ENCODE data around the gene STK38L. TPM values are rescaled to one million over a fixed set of nuclear protein-coding genes. Genes with fewer than 3 reads are reported as not detected.
A peak's percentile ranks its signal among the peaks of the same experiment; 100 is the strongest.
"Not testable (repeated sequence)": the region's sequence is repeated elsewhere in the genome, so short reads cannot be mapped to it uniquely, and the experiment has no call there.

STK38L gene
- total and polyA plus RNA-seq, 7 donors, result 16.8 to 86.2 (median 67.3) TPM

GRCh38 chr12:27221625-27222387, 22.3 kb upstream of the STK38L start:
- TF ChIP-seq CTCF (IDR thresholded peaks at IDR 0.05), result no peak
- TF ChIP-seq EP300 (IDR thresholded peaks at IDR 0.05), result no peak
- TF ChIP-seq POLR2A (IDR thresholded peaks at IDR 0.05), result no peak
- TF ChIP-seq POLR2AphosphoS5 (IDR thresholded peaks at IDR 0.05), result no peak
- 75 to 89% methylated on average over 7 of the region's 7 CpGs for WGBS, 2 donors

GRCh38 chr12:27226407-27226929, 17.6 kb upstream of the STK38L start:
- H3K4me3 ChIP-seq, result no peak overlapping the region
- no peaks in the 10 kb centered on the region for H3K36me3 ChIP-seq
- no peak for TF ChIP-seq POLR2AphosphoS5 (IDR thresholded peaks at IDR 0.05)
- TF ChIP-seq CTCF (IDR thresholded peaks at IDR 0.05), result no peak
- no peak for TF ChIP-seq EP300 (IDR thresholded peaks at IDR 0.05)
- TF ChIP-seq POLR2A (IDR thresholded peaks at IDR 0.05), result no peak
- no peaks in the 10 kb centered on the region for H3K27me3 ChIP-seq
- no peaks in the 10 kb centered on the region for H3K9me3 ChIP-seq
- H3K27ac ChIP-seq, result peak overlapping the region in 1 of 4 donors; percentile 20
- no peaks in the 10 kb centered on the region for H3K4me1 ChIP-seq
- intact Hi-C loops (cut with DNase I), result no loop called here
- 16 to 64% methylated on average over 5 of the region's 5 CpGs for WGBS, 2 donors
- no peak for DNase-seq

More at GRCh38 chr12:27221625-27222387, 22.3 kb upstream of the STK38L start:
- H3K27ac ChIP-seq, result no peak overlapping the region
- no peak overlapping the region for H3K4me3 ChIP-seq
- no peaks in the 10 kb centered on the region for H3K9me3 ChIP-seq
- no peak for DNase-seq
- peaks cover 0 to 11% (median 3%) of the 10 kb centered on the region in 4 donors for H3K4me1 ChIP-seq
- H3K36me3 ChIP-seq, result no peaks in the 10 kb centered on the region
- no peaks in the 10 kb centered on the region for H3K27me3 ChIP-seq
- intact Hi-C loops (cut with DNase I), result no loop called here

- Histone ChIP-seq H3K4me1 (no peaks in the 10 kb centered on the region), H3K9me3 (no peaks in the 10 kb centered on the region), H3K36me3 (no peaks in the 10 kb centered on the region), H3K4me3 (no peak overlapping the region), H3K27me3 (no peaks in the 10 kb centered on the region), H3K27ac (no peak overlapping the region)
- TF ChIP-seq POLR2A (IDR thresholded peaks at IDR 0.05), result no peak
- no peak for TF ChIP-seq POLR2AphosphoS5 (IDR thresholded peaks at IDR 0.05)
- TF ChIP-seq EP300 (IDR thresholded peaks at IDR 0.05), result no peak
- no peak for TF ChIP-seq CTCF (IDR thresholded peaks at IDR 0.05)
- 37 to 38% methylated on average over 1 of the region's 1 CpG for WGBS, 2 donors
- DNase-seq, result no peak
- intact Hi-C loops (cut with DNase I), result no loop called here
These were observed 14.7 kb upstream of the STK38L start for GRCh38 chr12:27229367-27229766.

- intact Hi-C loops (cut with DNase I), result not testable (repeated sequence)
- 72 to 90% methylated on average over 4 of the region's 4 CpGs for WGBS, 2 donors
These were observed 12.7 kb upstream of the STK38L start for GRCh38 chr12:27231374-27231773.

GRCh38 chr12:27233814-27234213, 10.3 kb upstream of the STK38L start:
- TF ChIP-seq CTCF (IDR thresholded peaks at IDR 0.05) (no peak), POLR2A (IDR thresholded peaks at IDR 0.05) (no peak), EP300 (IDR thresholded peaks at IDR 0.05) (no peak), POLR2AphosphoS5 (IDR thresholded peaks at IDR 0.05) (no peak)
- Histone ChIP-seq H3K36me3 (no peaks in the 10 kb centered on the region), H3K4me3 (no peak overlapping the region), H3K9me3 (no peaks in the 10 kb centered on the region), H3K4me1 (peaks cover 0 to 15% (median 0%) of the 10 kb centered on the region in 4 donors), H3K27ac (no peak overlapping the region), H3K27me3 (no peaks in the 10 kb centered on the region)
- DNase-seq, result no peak
- intact Hi-C loops (cut with DNase I), result no loop called here
- 95 to 99% methylated on average over 4 of the region's 4 CpGs for WGBS, 2 donors

More at GRCh38 chr12:27231374-27231773, 12.7 kb upstream of the STK38L start:
- not testable (repeated sequence) for DNase-seq, H3K36me3 ChIP-seq, H3K27ac ChIP-seq, H3K27me3 ChIP-seq, H3K9me3 ChIP-seq, H3K4me3 ChIP-seq, H3K4me1 ChIP-seq
